Measurements from ENCODE around the gene XAB2. TPM values are rescaled to one million over a fixed set of nuclear protein-coding genes. Genes with fewer than 3 reads are reported as not detected.
"Not testable (repeated sequence)": the region's sequence is repeated elsewhere in the genome, so short reads cannot be mapped to it uniquely, and the experiment has no call there.

XAB2 gene
- total RNA-seq, 1 donor from 2014 or later = 32.8 TPM

DNA sequence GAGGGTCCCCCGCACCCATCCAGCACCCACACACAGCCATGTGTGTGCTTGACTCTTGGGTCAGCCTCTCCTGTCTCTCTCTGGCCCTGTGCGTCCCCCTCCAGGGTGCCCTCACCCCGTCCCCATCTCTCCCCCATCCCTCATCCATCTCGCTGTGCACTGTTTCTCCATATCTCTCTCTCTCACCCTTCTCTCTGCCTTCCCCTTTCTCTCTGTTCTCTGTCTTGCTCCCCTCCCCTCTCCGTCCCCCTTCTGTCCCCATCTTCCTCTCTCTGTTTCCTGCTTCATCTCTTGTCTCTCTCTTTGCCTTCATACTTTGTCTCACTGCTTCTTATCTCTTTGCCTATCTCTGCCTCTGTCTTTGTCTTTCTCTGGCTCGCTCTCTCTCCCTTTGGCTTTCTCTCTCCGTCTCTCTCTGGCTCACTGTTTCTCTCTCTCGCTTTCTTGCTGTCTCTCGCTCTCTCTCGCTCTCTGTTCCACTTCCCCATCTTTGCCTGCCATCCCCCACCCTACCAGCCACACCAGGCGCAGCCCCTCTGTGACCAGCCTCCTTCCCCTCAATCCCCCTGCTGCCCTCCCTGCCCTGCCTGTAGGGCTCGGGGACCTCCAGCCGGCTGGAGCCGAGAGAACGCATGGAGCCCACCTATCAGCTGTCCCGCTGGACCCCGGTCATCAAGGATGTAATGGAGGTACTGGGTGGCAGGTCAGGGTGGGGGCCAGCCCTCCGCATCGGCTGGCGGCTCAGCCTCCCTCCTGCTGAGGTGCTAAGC lies 16.5 kb upstream of the XAB2 start:
- Mint-ChIP-seq H3K27me3 (ENCODE audit: unreplicated experiment) (peaks cover 5% of the 10 kb centered on the region), H3K4me1 (ENCODE audit: low read depth, unreplicated experiment) (peaks cover 2% of the 10 kb centered on the region), H3K36me3 (ENCODE audit: unreplicated experiment) (no peaks in the 10 kb centered on the region), H3K27ac (ENCODE audit: unreplicated experiment) (no peak overlapping the region), H3K4me3 (ENCODE audit: unreplicated experiment) (no peak overlapping the region), H3K9me3 (ENCODE audit: unreplicated experiment) (no peaks in the 10 kb centered on the region)
- TF ChIP-seq, protein P1, sequence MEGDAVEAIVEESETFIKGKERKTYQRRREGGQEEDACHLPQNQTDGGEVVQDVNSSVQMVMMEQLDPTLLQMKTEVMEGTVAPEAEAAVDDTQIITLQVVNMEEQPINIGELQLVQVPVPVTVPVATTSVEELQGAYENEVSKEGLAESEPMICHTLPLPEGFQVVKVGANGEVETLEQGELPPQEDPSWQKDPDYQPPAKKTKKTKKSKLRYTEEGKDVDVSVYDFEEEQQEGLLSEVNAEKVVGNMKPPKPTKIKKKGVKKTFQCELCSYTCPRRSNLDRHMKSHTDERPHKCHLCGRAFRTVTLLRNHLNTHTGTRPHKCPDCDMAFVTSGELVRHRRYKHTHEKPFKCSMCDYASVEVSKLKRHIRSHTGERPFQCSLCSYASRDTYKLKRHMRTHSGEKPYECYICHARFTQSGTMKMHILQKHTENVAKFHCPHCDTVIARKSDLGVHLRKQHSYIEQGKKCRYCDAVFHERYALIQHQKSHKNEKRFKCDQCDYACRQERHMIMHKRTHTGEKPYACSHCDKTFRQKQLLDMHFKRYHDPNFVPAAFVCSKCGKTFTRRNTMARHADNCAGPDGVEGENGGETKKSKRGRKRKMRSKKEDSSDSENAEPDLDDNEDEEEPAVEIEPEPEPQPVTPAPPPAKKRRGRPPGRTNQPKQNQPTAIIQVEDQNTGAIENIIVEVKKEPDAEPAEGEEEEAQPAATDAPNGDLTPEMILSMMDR (IDR thresholded peaks at IDR 0.05; ENCODE audit: partially characterized antibody, unreplicated experiment) = no peak
- DNase-seq = no peak

DNA sequence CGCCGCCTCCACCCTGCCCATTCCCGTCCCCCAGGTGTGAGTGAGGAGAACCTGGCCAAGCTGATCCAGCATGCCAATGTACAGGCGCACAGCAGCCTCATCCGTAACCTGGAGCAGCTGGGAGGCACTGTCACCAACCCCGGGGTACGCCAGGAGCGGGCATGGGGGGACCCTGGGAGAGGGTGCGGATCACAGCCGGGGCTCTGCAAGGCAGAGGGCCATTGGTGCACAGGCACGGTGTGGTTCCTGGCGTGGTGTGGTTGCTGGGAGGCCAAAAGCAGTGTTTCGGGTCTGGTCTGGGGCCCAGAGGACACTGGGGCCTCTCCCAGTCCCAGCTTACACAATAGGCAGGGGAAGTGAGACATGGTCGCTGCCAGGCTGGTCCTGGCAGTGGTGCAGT lies 15.8 kb upstream of the XAB2 start:
- Mint-ChIP-seq H3K9me3 (ENCODE audit: unreplicated experiment) (no peaks in the 10 kb centered on the region), H3K27me3 (ENCODE audit: unreplicated experiment) (peaks cover 4% of the 10 kb centered on the region), H3K36me3 (ENCODE audit: unreplicated experiment) (no peaks in the 10 kb centered on the region), H3K4me3 (ENCODE audit: unreplicated experiment) (no peak overlapping the region), H3K4me1 (ENCODE audit: low read depth, unreplicated experiment) (peaks cover 6% of the 10 kb centered on the region), H3K27ac (ENCODE audit: unreplicated experiment) (no peak overlapping the region)
- TF ChIP-seq, protein P1 (IDR thresholded peaks at IDR 0.05; ENCODE audit: partially characterized antibody, unreplicated experiment) = no peak
- no peak for DNase-seq

DNA sequence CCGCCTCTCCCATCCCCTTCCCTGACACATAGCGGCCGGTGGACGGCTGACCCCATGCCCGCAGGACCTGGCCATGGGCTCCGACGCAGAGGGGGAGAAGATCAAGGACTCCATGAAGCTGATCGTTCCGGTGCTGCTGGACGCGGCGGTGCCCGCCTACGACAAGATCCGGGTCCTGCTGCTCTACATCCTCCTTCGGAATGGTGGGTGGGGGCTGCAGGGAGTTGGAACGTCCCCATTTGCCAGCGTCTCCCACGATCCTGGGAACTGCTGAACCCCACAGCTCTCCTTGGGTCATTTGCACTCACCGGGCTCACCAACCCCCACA lies 15.2 kb upstream of the XAB2 start:
- Mint-ChIP-seq H3K27ac (ENCODE audit: unreplicated experiment) (no peak overlapping the region), H3K27me3 (ENCODE audit: unreplicated experiment) (peaks cover 8% of the 10 kb centered on the region)

DNA sequence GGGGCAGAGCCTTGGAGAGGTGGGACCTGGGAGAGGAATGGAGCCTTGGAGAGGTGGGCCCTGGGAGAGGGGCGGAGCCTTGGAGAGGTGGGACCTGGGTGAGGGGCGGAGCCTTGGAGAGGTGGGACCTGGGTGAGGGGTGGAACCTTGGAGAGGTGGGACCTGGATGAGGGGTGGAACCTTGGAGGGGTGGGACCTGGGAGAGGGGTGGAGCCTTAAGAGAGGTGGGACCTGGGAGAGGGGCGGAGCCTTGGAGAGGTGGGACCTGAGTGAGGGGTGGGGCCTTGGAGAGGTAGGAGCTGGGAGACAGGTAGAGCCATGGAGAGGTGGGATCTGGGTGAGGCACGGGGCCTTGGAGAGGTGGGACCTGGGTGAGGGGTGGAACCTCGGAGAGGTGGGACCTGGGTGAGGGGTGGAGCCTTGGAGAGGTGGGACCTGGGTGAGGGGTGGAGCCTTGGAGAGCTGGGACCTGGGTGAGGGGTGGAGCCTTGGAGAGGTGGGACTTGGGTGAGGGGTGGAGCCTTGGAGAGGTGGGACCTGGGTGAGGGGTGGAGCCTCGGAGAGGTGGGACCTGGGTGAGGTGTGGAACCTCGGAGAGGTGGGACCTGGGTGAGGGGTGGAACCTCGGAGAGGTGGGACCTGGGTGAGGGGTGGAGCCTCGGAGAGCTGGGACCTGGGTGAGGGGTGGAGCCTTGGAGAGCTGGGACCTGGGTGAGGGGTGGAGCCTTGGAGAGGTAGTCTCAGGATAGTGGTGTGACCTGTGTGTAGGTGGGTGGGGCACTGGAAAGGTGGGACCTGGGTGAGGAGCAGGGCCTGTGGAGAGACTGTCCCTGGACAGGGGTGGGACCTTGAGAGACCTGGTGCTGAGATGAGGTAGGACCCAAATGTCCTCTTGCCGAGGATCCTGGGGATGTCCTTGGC lies 14.5 kb upstream of the XAB2 start:
- not testable (repeated sequence) for H3K9me3 Mint-ChIP-seq (ENCODE audit: unreplicated experiment); H3K4me3 Mint-ChIP-seq (ENCODE audit: unreplicated experiment); H3K27ac Mint-ChIP-seq (ENCODE audit: unreplicated experiment); H3K36me3 Mint-ChIP-seq (ENCODE audit: unreplicated experiment); DNase-seq
- Mint-ChIP-seq H3K27me3 (ENCODE audit: unreplicated experiment) (peaks cover 10% of the 10 kb centered on the region), H3K4me1 (ENCODE audit: low read depth, unreplicated experiment) (peaks cover 13% of the 10 kb centered on the region)

More for the DNA sequence above, 15.2 kb upstream of the XAB2 start:
- TF ChIP-seq, protein P1 (IDR thresholded peaks at IDR 0.05; ENCODE audit: partially characterized antibody, unreplicated experiment) = no peak
- Mint-ChIP-seq H3K36me3 (ENCODE audit: unreplicated experiment) (no peaks in the 10 kb centered on the region), H3K4me1 (ENCODE audit: low read depth, unreplicated experiment) (peaks cover 10% of the 10 kb centered on the region), H3K9me3 (ENCODE audit: unreplicated experiment) (peaks cover 5% of the 10 kb centered on the region), H3K4me3 (ENCODE audit: unreplicated experiment) (no peak overlapping the region)
- DNase-seq = no peak

DNA sequence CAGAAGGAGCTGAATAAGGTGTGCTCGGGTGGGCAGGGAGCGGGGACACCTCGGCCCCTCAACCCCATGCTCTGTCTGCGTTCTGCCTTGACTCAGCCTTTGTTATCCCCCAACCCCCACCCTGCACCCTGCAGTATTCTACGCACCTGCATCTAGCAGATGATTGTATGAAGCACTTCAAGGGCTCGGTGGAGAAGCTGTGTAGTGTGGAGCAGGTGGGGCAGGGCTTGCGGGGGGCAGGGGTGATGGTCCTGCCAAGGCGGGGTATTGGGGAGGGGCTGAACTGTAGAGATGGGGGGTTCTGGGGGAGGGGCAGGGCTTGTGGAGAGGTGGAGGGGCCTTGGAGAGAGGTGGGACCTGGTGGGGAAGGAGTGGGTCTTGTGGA lies 13.7 kb upstream of the XAB2 start:
- Mint-ChIP-seq H3K27me3 (ENCODE audit: unreplicated experiment) (peaks cover 13% of the 10 kb centered on the region), H3K27ac (ENCODE audit: unreplicated experiment) (no peak overlapping the region), H3K4me3 (ENCODE audit: unreplicated experiment) (no peak overlapping the region), H3K9me3 (ENCODE audit: unreplicated experiment) (peaks cover 11% of the 10 kb centered on the region), H3K36me3 (ENCODE audit: unreplicated experiment) (no peaks in the 10 kb centered on the region), H3K4me1 (ENCODE audit: low read depth, unreplicated experiment) (peaks cover 14% of the 10 kb centered on the region)
- no peak for DNase-seq
- TF ChIP-seq, protein P1 (IDR thresholded peaks at IDR 0.05; ENCODE audit: partially characterized antibody, unreplicated experiment) = no peak
